Measurements from ENCODE around the gene THUMPD1.
"Not testable (repeated sequence)": the region's sequence is repeated elsewhere in the genome, so short reads cannot be mapped to it uniquely, and the experiment has no call there.

The THUMPD1 gene

GRCh38 chr16:20695024-20695423, 46.6 kb downstream of the THUMPD1 start:
- no peak for DNase-seq (ENCODE audit: low spot score)

DNA sequence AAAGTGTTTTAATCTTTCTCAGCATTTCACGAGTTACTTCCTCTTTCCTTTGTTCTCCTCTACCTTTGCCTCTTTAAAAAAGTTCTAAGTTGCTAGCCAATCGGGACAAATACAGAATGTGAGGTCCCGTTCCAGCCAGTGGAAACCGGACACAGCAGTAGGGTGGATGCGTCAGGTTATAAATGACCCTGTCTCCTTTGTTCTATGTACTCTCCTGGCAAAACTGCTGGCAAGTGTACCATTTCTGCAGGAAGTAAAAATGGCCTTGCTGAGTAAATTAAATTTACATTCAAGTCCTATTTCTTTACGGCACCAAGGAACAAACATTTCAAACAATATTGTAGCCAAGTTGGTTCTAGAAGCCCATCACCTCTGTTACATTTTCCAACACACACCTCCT, 47.5 kb downstream of the THUMPD1 start:
- DNase-seq (ENCODE audit: low spot score) = not testable (repeated sequence)

DNA sequence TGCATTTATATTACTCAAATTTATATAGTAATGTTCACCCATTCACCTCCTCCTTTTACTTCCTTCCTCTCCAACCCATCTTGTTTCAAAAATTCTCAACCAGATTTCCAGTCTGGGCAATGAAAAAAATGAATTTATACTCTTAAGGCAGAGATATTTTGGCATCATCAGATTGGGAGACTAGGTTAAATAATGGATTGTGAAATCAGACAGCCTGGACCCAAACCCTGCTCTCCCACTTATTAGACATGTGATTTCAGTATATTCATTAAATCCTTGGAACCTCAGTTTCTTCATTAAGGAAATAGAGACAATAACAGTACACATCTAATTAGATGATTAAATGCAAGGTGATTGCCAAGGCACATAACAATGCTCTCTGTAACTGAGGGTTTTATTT, 52.0 kb downstream of the THUMPD1 start:
- DNase-seq (ENCODE audit: low spot score) = no peak

DNA sequence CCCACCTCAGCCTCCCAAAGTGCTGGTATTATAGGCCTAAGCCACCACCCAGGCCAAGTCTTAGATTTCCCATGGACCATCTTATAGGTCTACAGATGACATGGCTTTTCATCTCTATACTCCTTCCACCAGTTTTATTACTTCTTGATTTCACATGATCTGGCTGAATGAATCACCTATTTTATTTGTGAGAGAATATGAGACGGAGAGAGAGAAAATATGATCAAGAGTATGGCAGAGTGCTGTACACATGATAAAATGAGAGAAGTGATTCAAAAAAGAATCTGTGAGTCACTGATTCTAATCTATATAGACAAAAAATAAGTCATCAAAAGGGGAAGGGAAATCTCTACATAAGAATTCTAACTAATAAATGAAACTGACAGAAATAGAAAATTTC, 57.8 kb downstream of the THUMPD1 start:
- no peak for DNase-seq (ENCODE audit: low spot score)

Small RNA genes lying within 50 kb of the gene (small RNA-seq; reads per million reads assigned to genes)
- gene RNU6-944P = 0 to 0.04 reads per million in 2 experiments
